Nephron progenitor cell (in vitro differentiated cells): ENCODE data around the gene ART5.
A peak's percentile ranks its signal among the peaks of the same experiment; 100 is the strongest.

Source experiments
- DNase-seq: peaks from one replicate; pipeline ENCODE4 v3.0.0; 2021
- H3K27ac Mint-ChIP-seq: 2 replicates; pipeline ENCODE4 v1.8.0; 2021; ENCODE audit warnings: mild to moderate bottlenecking, moderate library complexity, mixed read lengths
- H3K27me3 Mint-ChIP-seq: 2 replicates; pipeline ENCODE4 v1.8.0; 2021; ENCODE audit warnings: mild to moderate bottlenecking, low read depth, mixed read lengths; ENCODE audit not compliant: poor library complexity
- H3K36me3 Mint-ChIP-seq: 2 replicates; pipeline ENCODE4 v1.8.0; 2021; ENCODE audit warnings: low read depth, mixed read lengths
- H3K4me1 Mint-ChIP-seq: 2 replicates; pipeline ENCODE4 v1.8.0; 2021; ENCODE audit warnings: mixed read lengths
- H3K4me3 Mint-ChIP-seq: 2 replicates; pipeline ENCODE4 v1.8.0; 2021; ENCODE audit warnings: mild to moderate bottlenecking, moderate library complexity, mixed read lengths
- H3K9me3 Mint-ChIP-seq: 2 replicates; pipeline ENCODE4 v1.8.0; 2021; ENCODE audit warnings: mild to moderate bottlenecking, moderate library complexity, mixed read lengths
- TF ChIP-seq, protein P1 (sequence below): fragments of 200-600 bp; sonication (generic); IDR thresholded peaks from 2 replicates; pipeline ENCODE4 v1.5.0; 2021; ENCODE audit warnings: antibody characterized with exemption

The ART5 gene

DNA sequence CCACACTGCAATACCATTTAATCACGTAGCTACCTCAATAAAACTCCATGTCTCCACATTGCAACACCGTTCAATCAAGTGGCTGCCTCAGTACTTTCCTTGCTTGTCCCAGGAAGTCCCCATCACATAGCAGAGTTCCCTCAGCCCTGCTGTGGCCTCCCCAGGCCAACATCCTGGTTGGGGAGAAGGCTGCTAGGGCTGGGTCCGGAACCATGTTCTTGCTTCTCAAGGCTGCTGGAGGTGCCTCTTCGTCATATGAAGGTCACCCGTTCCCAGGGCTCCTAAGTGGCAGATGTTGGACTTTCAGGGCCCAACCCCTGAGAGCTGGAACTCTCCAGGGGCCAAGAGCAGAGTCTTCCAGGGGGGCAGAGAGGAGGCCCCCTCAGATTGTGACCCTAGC lies 3.3 kb downstream of the ART5 start:
- H3K4me3 Mint-ChIP-seq: no peak overlapping the region
- peaks cover 4% of the 10 kb centered on the region for H3K9me3 Mint-ChIP-seq
- TF ChIP-seq, protein P1, sequence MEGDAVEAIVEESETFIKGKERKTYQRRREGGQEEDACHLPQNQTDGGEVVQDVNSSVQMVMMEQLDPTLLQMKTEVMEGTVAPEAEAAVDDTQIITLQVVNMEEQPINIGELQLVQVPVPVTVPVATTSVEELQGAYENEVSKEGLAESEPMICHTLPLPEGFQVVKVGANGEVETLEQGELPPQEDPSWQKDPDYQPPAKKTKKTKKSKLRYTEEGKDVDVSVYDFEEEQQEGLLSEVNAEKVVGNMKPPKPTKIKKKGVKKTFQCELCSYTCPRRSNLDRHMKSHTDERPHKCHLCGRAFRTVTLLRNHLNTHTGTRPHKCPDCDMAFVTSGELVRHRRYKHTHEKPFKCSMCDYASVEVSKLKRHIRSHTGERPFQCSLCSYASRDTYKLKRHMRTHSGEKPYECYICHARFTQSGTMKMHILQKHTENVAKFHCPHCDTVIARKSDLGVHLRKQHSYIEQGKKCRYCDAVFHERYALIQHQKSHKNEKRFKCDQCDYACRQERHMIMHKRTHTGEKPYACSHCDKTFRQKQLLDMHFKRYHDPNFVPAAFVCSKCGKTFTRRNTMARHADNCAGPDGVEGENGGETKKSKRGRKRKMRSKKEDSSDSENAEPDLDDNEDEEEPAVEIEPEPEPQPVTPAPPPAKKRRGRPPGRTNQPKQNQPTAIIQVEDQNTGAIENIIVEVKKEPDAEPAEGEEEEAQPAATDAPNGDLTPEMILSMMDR: no peak
- H3K36me3 Mint-ChIP-seq: peaks cover 13% of the 10 kb centered on the region
- H3K27me3 Mint-ChIP-seq: peaks cover 2% of the 10 kb centered on the region
- no peak for DNase-seq
- H3K4me1 Mint-ChIP-seq: peaks cover 58% of the 10 kb centered on the region
- no peak overlapping the region for H3K27ac Mint-ChIP-seq

DNA sequence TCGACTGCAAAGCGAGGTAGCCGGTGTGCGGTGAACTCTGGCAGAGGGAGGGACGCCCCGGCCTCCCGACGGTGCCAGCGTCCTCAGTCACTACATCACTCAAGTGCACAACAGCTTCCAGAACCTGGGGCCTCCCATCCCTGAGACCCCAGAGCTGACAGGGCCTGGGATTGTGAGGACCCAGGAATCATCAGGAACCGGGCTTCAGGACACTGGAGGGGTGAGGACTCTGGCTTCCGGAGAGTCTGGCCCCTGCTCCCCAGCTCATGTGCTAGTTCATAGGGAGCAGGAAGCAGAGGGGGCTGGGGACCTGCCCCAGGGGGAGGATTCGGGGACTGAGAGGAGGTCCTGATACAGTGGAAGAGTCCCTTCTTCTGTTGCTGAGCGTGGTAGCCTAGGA lies 4.6 kb downstream of the ART5 start:
- peaks cover 47% of the 10 kb centered on the region for H3K4me1 Mint-ChIP-seq
- H3K27ac Mint-ChIP-seq: peak overlapping the region; percentile 67
- H3K36me3 Mint-ChIP-seq: peaks cover 13% of the 10 kb centered on the region
- no peak overlapping the region for H3K4me3 Mint-ChIP-seq
- H3K27me3 Mint-ChIP-seq: peaks cover 2% of the 10 kb centered on the region
- TF ChIP-seq, protein P1: no peak
- no peaks in the 10 kb centered on the region for H3K9me3 Mint-ChIP-seq
- DNase-seq: no peak

DNA sequence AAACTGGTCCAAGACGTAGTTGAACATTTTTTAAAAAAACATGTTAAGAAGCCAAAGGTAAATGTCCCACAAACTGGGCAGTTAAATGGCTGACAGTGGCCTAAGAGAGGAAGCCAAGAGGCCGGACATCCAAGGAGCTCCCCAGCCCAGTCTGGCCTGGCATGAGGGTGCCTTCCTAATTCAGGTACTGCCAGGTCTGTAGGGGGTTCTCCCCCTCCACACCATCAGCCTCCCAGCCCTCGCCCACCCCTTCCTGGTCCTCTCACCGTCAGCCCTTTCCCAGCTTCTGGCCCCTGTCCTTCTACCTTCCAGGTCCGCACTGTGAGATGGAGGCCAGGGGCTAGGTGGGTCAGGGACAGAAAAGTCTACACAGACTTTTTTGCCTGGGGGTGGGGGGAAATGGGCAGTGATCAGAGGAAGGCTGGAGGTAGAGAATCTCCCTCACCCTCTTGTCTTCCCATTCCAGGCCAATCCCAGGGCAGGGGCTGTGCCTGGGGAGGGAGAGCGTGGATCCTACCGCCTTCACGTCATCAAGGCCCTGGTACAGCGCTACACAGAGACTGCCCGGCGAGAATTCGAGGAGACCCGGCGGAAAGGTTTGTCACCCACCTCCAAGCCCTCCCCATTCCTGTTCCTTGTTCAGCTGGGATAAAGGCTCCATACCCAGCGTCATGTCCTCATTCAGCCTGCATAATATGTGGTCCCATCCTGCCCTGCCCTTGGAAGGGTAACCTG lies 6.0 kb downstream of the ART5 start:
- Mint-ChIP-seq H3K9me3 (no peaks in the 10 kb centered on the region), H3K36me3 (peaks cover 13% of the 10 kb centered on the region), H3K27ac (no peak overlapping the region), H3K4me1 (peaks cover 41% of the 10 kb centered on the region), H3K27me3 (peaks cover 2% of the 10 kb centered on the region), H3K4me3 (no peak overlapping the region)
- TF ChIP-seq, protein P1: no peak
- no peak for DNase-seq

DNA sequence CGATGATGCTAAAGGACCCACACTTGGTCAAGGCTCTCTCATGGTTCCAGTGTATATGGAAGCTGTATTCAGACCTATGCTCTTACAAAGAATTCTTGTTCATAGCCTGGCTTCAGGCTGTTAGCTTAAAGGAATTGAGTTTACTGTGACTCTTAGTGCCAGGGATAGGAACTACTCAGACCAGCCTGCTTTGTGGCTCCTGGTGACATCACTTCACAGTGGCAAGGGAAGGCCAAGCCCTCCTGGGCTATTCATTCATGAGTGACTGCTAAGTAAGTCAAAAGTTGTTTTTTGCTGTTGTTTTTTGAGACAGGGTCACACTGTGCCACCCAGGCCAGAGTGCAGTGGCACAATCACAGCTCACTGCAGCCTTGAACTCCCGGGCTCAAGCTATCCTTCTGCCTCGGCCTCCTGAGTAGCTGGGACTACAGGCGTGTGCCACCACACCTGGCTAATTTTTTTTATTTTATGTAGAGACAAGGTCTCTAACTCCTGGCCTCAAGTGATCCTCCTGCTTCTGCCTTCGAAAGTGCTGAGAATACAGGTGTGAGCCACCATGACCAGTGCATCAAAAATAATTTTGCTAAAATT lies 9.6 kb downstream of the ART5 start:
- peaks cover 24% of the 10 kb centered on the region for H3K4me1 Mint-ChIP-seq
- H3K27ac Mint-ChIP-seq: no peak overlapping the region
- DNase-seq: no peak
- H3K4me3 Mint-ChIP-seq: no peak overlapping the region
- no peaks in the 10 kb centered on the region for H3K27me3 Mint-ChIP-seq
- peaks cover 4% of the 10 kb centered on the region for H3K9me3 Mint-ChIP-seq
- TF ChIP-seq, protein P1: no peak
- H3K36me3 Mint-ChIP-seq: peaks cover 5% of the 10 kb centered on the region

DNA sequence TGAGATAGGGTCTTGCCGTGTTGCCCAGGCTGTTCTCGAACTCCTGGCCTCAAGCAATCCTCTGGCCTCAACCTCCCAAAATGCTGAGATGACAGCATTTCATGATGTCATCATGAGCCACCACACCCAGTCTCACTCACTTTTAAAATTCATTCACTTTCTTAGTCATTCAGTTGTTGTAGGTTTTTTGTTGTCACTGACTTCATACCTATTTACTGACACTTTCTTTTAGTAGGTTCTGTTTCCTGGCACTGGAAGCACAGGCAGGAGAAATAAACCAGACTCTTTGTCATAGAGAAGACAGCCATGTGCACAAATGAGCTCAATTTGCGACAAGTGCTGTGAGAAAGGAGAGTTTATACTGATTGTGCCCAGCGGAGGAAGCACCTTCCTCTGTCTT lies 10.5 kb downstream of the ART5 start:
- DNase-seq: no peak
- peaks cover 3% of the 10 kb centered on the region for H3K27me3 Mint-ChIP-seq
- H3K4me3 Mint-ChIP-seq: no peak overlapping the region
- TF ChIP-seq, protein P1: no peak
- no peak overlapping the region for H3K27ac Mint-ChIP-seq
- peaks cover 16% of the 10 kb centered on the region for H3K4me1 Mint-ChIP-seq
- H3K9me3 Mint-ChIP-seq: peaks cover 4% of the 10 kb centered on the region
- peaks cover 5% of the 10 kb centered on the region for H3K36me3 Mint-ChIP-seq

DNA sequence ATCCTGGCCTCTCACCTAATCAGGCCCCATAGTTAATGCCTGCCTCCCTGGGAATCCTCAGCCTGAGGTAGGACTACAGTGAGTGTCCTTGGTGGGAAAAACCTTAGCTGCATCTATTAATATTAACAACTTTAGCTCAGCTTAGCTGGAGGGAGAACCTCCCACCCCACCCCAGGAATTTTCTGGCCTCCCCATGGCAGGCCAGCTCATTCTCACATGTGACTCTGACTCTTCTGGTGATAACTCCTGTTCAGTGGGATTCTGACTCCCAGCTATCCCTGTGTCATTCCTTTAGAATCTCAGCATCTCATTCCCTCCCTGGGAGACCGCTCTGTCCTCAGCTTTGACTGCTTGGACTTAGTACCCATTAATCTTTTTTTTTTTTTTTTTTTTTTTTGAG lies 14.5 kb downstream of the ART5 start:
- peaks cover 5% of the 10 kb centered on the region for H3K36me3 Mint-ChIP-seq
- no peak overlapping the region for H3K4me3 Mint-ChIP-seq
- TF ChIP-seq, protein P1: no peak
- DNase-seq: no peak
- peaks cover 3% of the 10 kb centered on the region for H3K27me3 Mint-ChIP-seq
- H3K9me3 Mint-ChIP-seq: peaks cover 4% of the 10 kb centered on the region
- no peak overlapping the region for H3K27ac Mint-ChIP-seq
- H3K4me1 Mint-ChIP-seq: peaks cover 7% of the 10 kb centered on the region
